ENCODE measurements around the gene METTL26.

Gene METTL26

DNA sequence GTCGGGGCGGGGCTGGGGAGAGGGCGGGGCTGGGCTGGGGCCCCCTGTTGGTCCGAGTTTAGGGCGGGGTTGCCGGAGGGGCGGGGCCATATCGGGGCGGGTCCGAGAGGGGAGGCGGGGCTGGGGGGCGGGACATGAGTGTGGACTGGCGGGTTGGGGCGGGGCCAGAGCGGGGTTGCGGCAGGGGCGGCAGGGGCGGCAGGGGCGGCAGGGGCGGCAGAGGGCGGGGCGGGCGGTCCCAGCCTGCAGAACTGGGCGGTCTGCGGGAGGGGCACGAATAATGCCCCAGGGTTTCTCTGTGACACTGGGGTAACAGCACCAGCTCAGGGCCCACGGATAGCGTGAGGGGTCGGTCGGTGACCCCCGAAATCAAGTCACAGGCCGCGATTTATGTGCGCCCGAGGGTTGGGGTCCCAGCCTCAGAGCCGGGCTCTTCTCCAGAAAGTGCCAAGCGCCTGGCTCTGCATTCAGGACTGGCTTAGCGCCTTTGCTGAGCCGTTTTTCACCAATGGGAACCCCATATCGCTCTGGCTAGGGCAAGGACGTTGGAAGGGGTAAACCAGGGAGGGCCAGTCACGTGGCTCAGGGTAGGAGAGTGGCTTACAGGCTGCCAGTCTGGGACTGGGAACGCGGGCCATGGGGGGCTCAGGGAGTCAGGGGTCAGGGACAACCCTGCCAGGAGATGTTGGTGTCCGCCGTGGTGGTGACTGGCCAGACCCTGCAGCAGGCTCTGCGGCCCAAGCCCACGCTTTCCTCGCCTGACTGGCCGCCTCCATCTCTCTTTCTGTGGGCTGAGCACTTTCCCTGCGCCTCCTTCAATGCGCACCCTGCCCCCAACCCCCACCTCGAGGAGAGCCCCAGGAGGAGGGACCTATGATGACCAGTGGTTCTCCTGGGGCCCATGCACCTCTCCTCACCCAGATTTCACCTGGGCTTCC, 1.2 kb upstream of the METTL26 start:
- DNase-seq: peak; percentile 68

DNA sequence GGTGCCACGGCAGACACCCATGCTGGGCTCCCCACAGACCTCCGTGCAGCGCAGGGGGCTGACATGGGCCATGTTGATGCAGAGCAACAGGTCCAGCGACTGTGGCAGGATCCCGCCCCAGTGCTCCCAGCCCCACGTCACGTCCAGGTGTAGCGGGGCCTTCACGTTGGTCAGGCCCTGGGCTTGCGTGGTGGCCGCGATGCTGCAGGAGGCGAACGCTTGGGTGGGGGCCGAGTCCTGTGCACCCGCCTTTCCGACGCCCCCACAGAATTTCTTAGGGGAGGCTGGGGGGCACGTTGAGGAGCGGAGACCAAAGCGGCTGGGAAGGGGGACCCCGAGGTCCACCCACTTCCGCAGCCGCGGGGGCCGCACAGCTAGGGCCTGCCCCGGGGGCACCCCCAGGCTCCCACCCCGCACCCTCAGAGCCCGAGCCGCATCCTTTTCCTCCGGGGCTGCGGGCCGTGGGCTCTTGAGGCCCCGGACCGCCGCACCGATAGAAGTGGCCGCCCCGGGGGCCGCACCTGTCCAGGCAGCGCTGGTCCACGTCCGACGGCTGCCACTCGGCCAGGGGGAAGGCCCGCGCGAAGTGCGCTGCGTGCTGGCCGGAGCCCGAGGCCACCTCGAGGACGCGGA, 416 bp downstream of the METTL26 start:
- DNase-seq: peak; percentile 38

DNA sequence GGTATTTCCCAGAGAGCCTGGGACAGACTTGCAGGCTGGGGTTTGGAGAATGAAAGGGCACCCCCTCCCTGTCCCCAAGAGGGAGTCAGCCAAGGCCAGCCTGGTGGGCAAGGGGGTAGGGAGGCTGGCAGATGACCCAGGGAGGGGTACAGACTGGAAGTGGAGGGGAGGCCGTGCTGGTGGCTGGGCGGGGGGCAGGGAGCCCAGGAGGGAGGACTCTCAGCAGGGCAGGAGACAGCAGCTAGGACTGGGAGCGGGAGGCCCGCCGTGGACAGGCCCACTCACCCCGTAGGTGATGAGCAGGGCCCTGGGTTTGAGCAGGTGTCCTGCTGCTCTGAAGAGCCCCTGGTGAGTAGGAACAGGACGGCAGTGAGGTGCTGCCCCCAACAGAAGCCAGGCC, 1.1 kb downstream of the METTL26 start:
- no peak for DNase-seq

DNA sequence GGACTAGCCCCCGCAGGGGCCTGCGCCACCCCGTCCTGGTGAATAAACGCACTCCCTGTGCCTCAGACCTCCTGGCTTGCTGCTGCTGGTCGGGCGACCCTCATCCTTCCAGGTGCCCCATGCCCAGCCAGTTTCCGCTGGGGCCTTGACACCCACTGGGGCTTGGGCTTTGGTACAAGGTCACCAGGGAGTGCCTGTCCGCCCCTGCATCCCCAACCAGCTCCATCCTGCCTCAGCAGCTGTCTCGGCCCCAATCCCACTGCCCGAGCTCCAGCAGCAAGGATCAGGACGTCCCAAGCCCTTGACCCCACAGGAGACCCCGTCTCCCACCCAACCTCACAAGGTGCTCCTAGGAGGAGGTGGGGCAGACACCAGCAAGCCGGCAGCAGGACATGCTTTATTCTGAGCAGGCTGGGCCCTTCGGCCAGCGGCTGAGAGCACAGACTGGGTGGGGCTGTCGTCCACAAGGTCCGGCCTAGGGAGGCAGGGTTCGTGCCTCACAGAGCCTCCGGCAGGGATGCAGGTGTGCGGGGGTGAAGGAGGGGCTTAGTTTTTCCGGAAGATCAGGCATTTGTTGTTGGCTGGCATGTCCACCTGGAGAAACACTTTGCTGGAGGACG, 1.9 kb downstream of the METTL26 start:
- no peak for DNase-seq

DNA sequence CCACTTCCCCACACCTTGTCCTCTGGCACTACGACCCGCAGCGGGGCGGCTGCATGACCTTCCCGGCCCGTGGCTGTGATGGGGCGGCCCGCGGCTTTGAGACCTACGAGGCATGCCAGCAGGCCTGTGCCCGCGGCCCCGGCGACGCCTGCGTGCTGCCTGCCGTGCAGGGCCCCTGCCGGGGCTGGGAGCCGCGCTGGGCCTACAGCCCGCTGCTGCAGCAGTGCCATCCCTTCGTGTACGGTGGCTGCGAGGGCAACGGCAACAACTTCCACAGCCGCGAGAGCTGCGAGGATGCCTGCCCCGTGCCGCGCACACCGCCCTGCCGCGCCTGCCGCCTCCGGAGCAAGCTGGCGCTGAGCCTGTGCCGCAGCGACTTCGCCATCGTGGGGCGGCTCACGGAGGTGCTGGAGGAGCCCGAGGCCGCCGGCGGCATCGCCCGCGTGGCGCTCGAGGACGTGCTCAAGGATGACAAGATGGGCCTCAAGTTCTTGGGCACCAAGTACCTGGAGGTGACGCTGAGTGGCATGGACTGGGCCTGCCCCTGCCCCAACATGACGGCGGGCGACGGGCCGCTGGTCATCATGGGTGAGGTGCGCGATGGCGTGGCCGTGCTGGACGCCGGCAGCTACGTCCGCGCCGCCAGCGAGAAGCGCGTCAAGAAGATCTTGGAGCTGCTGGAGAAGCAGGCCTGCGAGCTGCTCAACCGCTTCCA, 2.6 kb downstream of the METTL26 start:
- DNase-seq: no peak

DNA sequence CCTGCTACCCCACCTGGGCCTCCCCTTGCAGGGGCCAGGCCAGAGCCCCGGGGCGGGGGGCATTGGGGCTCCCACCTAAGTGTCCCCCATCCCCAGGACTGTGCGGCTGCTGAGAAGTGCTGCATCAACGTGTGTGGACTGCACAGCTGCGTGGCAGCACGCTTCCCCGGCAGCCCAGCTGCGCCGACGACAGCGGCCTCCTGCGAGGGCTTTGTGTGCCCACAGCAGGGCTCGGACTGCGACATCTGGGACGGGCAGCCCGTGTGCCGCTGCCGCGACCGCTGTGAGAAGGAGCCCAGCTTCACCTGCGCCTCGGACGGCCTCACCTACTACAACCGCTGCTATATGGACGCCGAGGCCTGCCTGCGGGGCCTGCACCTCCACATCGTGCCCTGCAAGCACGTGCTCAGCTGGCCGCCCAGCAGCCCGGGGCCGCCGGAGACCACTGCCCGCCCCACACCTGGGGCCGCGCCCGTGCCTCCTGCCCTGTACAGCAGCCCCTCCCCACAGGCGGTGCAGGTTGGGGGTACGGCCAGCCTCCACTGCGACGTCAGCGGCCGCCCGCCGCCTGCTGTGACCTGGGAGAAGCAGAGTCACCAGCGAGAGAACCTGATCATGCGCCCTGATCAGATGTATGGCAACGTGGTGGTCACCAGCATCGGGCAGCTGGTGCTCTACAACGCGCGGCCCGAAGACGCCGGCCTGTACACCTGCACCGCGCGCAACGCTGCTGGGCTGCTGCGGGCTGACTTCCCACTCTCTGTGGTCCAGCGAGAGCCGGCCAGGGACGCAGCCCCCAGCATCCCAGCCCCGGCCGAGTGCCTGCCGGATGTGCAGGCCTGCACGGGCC, 3.4 kb downstream of the METTL26 start:
- no peak for DNase-seq

DNA sequence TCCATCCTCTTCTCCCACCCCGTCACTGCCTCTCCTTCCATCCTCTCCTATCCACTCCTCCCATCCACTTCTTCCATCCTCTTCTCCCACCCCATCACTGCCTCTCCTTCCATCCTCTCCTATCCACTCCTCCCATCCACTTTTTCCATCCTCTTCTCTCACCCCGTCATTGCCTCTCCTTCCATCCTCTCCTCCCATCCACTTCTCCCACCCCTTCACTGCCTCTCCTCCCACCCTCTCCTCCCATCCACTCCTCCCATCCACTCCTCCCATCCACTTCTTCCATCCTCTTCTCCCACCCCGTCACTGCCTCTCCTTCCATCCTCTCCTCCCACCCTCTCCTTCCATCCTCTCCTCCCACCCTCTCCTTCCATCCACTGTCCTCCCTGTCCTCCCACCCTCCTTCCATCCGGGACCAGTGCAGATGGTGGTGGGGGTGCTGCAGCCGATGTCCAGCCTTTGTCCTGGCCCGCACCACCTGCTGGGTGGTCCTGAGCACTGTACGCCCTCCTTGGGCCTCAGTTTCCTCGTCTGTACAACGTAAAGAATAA, 4.2 kb downstream of the METTL26 start:
- DNase-seq: no peak

DNA sequence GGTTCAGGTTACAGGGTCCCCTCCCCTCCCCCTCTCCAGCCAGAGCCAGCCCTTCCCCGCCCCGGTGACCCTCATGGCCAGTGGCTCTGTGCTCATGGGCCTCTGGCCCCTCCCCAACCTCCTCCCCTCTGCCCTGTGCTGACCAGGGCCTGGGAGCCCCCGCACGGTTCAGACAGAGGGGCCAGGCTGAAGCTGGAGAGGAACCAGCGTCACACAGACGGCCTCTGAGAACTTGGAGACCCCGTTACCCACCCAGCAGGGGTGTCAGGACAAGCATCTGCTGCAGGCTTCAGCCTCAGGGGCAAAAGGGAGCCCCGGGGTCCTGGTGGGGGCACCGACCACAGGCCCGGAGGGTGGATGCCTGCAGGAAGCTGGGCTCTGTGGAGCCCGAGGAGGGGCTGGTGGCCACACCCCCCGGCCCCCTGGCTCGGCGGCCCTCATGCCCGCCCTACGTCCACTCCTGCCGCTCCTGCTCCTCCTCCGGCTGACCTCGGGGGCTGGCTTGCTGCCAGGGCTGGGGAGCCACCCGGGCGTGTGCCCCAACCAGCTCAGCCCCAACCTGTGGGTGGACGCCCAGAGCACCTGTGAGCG, 5.2 kb downstream of the METTL26 start, which contains the start of gene WFIKKN1:
WFIKKN1 (plus strand) TSS at position 171 of the 591 bp plus-strand sequence; CDS start at position 440, 269 bp downstream.
- peak; percentile 58 for DNase-seq

DNA sequence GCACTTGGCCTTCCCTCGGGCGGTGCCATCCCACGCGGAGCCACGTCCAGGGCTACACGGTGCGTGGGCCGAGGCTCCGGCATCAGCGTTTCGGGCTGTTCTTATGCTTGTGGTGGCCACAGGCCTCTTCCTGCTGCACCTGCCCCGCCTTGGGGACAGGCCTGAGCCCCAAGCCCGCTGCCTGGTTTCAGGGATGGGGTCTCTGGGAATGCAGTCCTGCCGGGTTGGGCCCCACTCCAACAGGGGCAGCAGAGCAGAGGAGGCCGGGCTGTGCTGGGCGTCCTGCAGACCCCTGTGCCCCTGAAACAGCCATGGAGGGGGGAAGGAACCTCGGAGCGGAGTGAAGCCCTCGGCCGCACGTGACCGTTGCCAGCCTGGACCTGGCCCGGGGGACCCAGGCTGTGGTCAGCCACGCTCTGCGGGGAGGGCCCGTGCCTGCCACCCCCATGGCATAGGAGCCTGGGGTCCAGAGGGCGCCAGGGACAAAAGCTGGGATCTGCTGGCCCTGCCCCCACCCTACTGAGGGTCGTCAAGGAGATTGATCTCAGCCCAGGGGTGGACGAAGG, 5.8 kb downstream of the METTL26 start:
- DNase-seq: no peak

DNA sequence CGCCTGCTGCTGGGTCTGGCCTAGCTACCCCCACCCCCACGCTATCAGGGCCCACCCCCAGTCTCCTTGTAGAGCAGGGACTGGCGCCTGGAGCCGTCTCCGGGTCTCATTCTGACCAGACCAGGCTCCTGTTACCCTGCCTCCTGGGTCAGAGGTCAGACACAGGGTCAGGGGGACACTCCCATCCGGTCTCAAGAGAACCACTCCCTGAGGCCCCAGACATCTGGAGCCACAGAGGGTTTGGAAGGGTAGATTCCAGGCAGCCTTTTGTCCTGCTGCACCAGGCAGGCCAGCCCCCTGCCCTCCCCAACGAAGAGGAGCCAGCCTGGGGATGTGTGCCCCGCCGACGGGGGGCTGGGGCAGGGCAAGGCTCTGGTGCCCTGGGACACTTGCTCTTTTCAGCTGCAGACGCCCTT, 6.3 kb downstream of the METTL26 start:
- no peak for DNase-seq

DNA sequence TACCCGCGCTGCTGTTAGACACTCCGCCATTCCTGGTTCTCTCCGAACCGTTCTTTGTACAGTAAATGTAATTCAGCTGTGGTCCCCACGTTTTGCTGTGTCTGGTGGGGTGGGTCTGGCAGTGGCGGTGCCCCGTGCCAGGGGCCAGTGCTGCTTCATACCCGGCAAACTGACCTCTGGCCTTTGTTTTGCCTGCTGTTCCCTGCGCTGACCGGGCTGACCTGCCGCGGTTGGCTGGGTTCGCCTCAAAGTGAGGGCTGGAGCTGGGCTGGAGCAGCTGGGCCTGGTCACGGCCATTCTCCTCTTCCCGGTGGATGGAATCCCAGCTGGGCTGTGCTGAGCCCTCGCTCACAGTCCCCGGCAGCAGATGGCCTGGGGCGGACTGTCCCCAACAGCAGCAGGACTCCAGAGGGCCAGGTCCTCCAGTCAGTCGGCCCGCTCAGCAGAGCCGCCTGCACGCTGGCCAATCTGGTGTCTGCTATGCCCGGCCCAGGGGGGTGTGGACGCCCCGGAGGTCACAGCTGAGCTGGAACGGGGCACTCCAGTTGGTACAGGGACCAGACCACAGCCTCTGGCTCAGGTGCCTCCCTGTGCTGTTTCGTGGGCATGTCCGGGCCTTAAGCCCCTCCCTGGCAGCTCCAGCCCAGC, 6.8 kb downstream of the METTL26 start:
- no peak for DNase-seq

DNA sequence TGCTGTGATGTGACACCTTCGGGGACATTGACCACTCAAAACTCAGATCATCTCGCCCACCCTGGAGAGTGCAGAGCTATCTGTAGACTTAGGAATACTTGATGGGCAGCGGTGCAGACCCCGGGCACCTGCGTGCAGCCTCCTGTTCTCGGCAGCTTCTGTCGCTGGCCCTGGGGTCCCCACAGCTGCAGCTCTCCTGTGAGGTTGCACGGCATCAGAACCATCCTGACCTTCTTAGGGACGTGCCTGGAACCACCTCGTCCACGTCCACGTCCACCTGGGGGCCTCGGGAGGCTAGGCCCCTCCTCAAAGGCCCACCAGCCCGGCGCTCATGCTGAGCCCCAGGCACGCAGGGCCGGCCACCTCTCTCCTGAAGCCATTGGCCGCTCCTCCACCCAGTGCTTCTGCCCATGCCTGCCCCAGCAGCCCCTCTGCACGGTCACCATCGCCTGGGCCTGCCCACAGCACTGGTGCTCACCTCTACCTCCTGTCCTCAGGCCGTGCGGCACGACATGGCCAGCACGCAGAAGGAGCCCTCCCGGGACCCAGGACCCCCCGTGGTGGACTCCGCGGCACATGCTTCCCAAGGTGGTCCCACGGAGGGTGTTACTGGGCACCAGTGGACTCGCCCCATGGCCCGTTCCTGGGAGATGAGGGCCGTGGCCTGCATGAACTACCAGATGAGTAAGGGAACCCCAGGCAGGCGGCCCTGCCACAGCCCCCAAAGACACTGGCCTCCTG, 7.6 kb downstream of the METTL26 start:
- DNase-seq: no peak

DNA sequence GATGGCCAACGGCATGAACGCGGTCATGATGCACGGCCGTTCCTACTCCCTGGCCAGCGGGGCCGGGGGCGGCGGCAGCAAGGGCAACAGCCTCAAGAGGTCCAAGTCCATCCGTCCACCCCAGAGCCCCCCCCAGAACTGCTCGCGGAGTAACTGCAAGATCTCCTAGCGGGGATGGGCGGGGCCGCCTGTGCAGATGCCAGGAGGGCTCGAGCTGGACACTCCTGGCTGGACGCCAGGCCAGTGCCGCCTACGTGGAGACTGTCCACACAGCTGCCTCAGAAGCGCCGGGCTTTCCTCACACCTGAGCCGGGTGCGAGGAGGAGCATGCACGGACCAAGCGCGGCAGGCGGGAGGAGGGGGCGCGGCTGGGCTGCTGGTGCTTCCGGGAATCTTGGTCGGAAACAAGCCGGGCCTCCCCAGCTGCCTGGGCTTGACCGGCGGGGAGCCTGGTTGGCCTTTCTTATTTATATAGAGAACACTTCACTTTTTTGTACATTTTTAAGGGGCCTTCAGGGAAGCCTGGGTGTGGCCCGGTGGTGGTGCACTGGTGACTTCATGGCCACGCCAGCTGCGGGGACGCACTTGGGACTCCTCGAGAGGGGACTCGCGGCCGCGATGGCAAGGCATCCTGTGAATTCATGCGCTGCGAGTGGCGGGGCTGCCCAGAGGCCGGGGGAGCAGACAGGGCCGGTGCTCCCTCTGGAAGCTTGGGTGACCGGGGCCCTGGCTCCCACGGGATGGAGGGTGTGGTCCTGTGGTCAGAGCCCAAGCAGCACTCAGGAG, 8.5 kb downstream of the METTL26 start:
- peak; percentile 46 for DNase-seq

DNA sequence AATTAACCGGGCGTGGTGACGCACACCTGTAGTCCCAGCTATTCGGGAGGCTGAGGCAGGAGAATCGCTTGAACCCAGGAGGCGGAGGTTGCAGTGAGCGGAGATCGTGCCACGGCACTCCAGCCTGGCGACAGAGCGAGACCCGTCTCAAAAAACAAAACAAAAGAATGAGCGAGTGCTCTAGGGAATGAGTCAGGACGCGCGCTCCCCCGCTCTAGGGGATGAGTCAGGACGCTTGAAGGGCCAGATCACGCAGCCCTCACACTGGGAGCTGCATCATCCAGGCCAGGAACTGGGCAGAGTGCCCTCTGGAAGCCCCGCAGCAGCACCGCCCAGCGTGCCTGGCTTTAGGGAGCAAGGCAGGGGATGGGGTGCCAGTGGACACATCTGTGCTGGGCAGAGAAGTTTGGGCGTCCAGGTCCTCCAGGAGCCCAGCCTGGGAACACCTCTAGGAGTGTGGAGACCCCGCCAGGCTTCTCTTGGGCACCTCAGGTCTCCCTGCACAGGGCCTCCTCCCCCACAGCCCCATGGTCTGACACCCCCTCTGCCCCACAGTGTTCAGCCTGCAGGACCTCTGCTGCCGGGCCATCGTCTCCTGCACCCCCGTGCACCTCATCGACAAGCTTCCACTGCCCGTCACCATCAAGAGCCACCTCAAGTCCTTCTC, 9.2 kb downstream of the METTL26 start:
- DNase-seq: no peak

DNA sequence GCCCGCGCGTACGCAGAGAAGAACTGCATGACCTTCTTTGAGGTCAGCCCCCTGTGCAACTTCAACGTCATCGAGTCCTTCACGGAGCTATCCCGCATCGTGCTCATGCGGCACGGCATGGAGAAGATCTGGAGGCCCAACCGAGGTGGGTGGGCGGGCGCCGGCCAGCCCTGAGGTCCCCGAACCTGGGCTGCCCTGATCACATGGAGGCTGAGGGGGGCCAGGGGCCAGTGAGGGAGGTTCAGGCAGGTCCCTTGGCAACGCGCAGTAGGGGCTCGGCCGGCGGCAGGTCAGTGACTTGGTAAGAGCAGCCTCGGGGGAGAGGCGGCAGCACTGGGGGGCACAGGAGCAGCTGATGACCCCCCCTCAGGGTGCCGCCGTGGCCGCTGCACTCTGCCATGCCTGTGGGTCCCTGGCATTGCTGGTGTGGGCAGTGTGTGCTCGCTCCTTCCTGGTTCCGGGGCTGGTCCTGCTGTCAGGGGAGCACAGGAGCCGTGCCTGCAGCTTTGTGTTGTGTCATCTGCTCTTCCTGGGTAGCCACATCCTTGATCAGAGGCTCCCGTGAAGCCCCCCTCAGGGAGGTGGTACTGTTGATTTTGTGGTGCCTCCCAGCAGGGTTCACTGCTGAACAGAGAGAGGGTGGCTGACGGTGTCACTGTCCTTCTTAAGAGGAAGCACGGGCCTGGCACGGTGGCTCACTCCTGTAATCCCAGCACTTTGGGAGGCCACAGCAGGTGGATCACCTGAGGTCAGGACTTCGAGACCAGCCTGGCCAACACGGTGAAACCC, 9.9 kb downstream of the METTL26 start:
- DNase-seq: no peak

DNA sequence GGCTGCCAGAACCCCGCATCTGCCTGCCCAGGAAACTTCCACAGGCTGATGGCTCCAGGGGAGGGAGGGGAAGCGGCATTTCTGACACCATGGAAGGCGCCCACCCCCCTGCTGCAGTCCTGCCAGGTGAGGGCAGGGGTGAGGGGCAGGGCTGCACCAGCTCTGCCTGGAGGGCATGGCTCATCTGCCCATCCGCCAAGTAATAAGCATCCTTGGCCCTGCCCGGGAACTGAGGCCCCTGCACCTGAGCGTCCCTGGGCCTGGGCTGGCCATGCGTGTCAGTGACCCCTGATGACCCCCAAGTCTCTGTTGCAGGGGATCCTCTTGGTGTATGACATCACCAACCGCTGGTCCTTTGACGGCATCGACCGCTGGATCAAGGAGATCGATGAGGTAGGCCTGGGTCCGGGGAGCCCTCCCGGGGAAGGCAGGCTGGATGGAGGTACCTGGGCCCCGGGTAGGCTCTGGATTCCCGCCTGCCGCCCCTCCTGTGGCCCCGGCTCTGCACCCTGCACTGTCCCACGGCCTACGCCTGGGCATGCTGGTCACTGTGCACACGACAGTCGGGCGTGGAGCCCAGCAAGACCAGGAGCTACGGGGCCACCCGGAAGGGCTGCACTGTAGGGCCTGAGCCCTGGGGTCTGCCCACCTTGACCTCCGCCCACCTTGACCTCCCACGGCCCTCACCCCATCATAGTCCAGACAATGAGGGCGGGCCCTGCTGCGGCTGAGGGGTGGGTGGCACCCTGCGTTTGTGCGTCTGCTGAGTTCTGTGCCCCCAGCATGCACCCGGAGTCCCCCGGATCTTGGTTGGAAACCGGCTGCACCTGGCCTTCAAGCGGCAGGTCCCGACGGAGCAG, 10.8 kb downstream of the METTL26 start:
- no peak for DNase-seq

Measured in NCI-H69 (cell line).